Ishikawa (cell line): Measurements from ENCODE around the gene ACHE.

Experiments
- CEBPB ChIP-seq: IDR thresholded peaks from 2 replicates; pipeline ENCODE4 v1.6.1; 2012
- EGR1 ChIP-seq: IDR thresholded peaks from 2 replicates; pipeline ENCODE4 v1.6.1; 2012
- EP300 ChIP-seq: IDR thresholded peaks from 2 replicates; pipeline ENCODE4 v1.6.1; 2012; ENCODE audit warnings: borderline replicate concordance
- FOXM1 ChIP-seq: IDR thresholded peaks from 2 replicates; pipeline ENCODE4 v1.6.1; 2012; ENCODE audit warnings: low read depth, borderline replicate concordance
- RAD21 ChIP-seq: IDR thresholded peaks from 2 replicates; pipeline ENCODE4 v1.6.1; 2012; ENCODE audit warnings: low read depth
- TAF1 ChIP-seq: IDR thresholded peaks from 2 replicates; pipeline ENCODE4 v1.6.1; 2012; ENCODE audit warnings: low read depth, mild to moderate bottlenecking
- YY1 ChIP-seq: IDR thresholded peaks from 2 replicates; pipeline ENCODE4 v1.6.1; 2012; ENCODE audit warnings: low read depth
- TF ChIP-seq, protein P1 (sequence below): IDR thresholded peaks from 2 replicates; pipeline ENCODE4 v1.6.1; 2012

DNA sequence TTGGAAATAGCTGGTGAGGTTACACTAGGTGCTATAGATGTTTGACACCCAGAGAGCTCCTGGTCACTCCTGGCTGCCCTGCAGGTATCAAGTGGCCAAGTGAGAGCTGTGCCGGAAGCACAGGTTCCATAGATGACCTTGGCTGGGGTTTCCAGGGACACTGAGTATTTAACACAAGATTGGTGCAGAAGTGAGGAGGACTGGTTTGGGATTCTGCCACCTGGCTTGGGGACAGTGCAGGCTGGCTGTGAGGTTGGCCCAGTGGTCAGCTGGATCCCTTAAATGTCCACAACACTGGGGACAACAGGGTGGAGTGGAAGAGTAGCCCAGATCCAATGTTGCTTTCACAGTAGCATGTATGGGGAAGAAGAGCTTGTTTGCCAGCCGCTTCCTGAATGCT is 5.3 kb upstream of the ACHE start:
- TF ChIP-seq RAD21 = no peak
- no peak for TF ChIP-seq EGR1
- TF ChIP-seq FOXM1 = no peak
- TF ChIP-seq YY1 = no peak
- TF ChIP-seq EP300 = no peak
- TF ChIP-seq TAF1 = no peak
- TF ChIP-seq, protein P1, sequence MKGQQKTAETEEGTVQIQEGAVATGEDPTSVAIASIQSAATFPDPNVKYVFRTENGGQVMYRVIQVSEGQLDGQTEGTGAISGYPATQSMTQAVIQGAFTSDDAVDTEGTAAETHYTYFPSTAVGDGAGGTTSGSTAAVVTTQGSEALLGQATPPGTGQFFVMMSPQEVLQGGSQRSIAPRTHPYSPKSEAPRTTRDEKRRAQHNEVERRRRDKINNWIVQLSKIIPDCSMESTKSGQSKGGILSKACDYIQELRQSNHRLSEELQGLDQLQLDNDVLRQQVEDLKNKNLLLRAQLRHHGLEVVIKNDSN = no peak
- no peak for TF ChIP-seq CEBPB
